Measurements from ENCODE around the gene SLC15A4. TPM values are rescaled to one million over a fixed set of nuclear protein-coding genes. Genes with fewer than 3 reads are reported as not detected.
A peak's percentile ranks its signal among the peaks of the same experiment; 100 is the strongest.

The SLC15A4 gene
- total RNA-seq, 3 donors from 2014 or later (not counting 1 experiment from before 2014, with no cell fraction given) = 176 to 306 (median 250) TPM

DNA sequence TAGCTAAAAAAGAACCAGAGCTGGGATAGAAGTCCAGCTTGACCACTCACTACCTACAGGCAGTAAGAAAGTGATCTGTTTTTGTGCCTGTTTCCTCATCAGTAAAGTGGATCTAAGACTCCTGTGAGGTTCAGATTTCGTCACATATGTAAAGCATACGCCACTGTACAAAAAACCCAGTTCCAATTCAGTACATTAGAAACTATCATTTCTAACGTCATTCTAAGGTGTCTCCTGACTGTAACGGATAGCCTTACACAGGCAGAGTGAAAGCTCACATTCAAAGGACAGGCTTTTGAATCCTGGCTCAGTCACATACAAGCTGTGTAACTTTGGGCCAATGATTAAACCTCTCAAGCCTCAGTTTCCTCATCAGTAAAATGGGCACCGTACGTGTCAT is 3.5 kb downstream of the SLC15A4 start:
- Histone ChIP-seq H3K27me3 (ENCODE audit: control insufficient read depth, insufficient read depth, low read length) (no peaks in the 10 kb centered on the region), H3K27ac (ENCODE audit: low read length) (peak overlapping the region; percentile 60), H3K9me3 (ENCODE audit: control insufficient read depth, insufficient read depth, low read length) (no peaks in the 10 kb centered on the region), H3K4me1 (ENCODE audit: control insufficient read depth, insufficient read depth, low read length) (peaks cover 77% of the 10 kb centered on the region), H3K4me3 (ENCODE audit: low read length) (no peak overlapping the region), H3K36me3 (ENCODE audit: control insufficient read depth, insufficient read depth, low read length) (no peaks in the 10 kb centered on the region)
- Mint-ChIP-seq H3K4me1 (peaks cover 60 to 74% of the 10 kb centered on the region in 2 donors), H3K4me3 (peak overlapping the region; percentile 98), H3K27ac (peak overlapping the region; percentile 99), H3K36me3 (peaks cover 6% of the 10 kb centered on the region), H3K27me3 (ENCODE audit: low read depth in 2 of 2) (no peaks in the 10 kb centered on the region), H3K9me3 (no peaks in the 10 kb centered on the region)
- WGBS (ENCODE audit: insufficient coverage) = 87% methylated on average over 6 of the region's 6 CpGs
- intact Hi-C loops (cut with micrococcal nuclease) = no loop called here
- no peak for ATAC-seq
- TF ChIP-seq, protein P1, sequence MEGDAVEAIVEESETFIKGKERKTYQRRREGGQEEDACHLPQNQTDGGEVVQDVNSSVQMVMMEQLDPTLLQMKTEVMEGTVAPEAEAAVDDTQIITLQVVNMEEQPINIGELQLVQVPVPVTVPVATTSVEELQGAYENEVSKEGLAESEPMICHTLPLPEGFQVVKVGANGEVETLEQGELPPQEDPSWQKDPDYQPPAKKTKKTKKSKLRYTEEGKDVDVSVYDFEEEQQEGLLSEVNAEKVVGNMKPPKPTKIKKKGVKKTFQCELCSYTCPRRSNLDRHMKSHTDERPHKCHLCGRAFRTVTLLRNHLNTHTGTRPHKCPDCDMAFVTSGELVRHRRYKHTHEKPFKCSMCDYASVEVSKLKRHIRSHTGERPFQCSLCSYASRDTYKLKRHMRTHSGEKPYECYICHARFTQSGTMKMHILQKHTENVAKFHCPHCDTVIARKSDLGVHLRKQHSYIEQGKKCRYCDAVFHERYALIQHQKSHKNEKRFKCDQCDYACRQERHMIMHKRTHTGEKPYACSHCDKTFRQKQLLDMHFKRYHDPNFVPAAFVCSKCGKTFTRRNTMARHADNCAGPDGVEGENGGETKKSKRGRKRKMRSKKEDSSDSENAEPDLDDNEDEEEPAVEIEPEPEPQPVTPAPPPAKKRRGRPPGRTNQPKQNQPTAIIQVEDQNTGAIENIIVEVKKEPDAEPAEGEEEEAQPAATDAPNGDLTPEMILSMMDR (IDR thresholded peaks at IDR 0.05) = no peak
- no peak for DNase-seq

DNA sequence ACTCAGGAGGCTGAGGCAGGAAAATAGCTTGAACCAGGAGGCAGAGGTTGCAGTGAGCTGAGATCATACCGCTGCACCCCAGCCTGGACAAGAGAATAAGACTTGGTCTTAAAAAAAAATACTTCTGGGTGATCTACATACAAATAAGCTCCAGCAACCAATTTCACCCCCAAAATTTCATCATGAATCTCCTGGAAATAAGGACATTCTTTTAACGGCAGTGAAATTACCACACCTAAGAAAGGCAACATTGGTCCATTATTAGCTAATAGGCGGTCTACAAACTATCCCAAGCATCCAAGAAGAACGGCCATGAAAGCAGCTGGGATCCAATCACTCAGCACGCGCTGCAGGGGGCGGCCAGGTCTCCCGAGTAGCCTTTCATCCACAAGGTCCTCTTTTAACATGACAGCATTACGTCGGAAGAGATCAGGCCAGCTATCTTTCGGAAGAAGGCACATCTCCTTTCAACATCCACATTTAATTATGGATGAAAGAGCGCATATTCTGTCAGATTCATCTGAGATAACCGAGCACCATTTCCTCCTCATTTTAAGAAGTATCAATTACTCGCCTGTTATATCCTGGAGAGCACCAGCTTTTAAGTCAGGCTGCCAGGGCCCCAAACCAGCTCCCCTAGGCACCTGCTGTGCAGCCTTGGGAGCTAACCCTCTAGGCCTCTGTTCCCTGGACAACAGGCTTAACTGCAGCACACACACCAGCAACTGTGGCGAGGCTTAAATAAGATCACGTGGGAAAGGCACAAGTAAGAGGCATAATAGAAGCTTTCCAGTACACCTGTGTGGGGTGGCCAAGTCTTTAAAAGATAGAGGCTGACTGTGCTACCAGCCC is 4.2 kb downstream of the SLC15A4 start:
- Mint-ChIP-seq H3K36me3 (peaks cover 8% of the 10 kb centered on the region), H3K27ac (peak overlapping the region; percentile 99), H3K9me3 (no peaks in the 10 kb centered on the region), H3K4me3 (peak overlapping the region; percentile 80), H3K27me3 (ENCODE audit: low read depth in 2 of 2) (no peaks in the 10 kb centered on the region), H3K4me1 (peaks cover 68 to 76% of the 10 kb centered on the region in 2 donors)
- Histone ChIP-seq H3K27me3 (ENCODE audit: control insufficient read depth, insufficient read depth, low read length) (no peaks in the 10 kb centered on the region), H3K4me3 (ENCODE audit: low read length) (no peak overlapping the region), H3K27ac (ENCODE audit: low read length) (peak overlapping the region; percentile 60), H3K9me3 (ENCODE audit: control insufficient read depth, insufficient read depth, low read length) (no peaks in the 10 kb centered on the region), H3K4me1 (ENCODE audit: control insufficient read depth, insufficient read depth, low read length) (peaks cover 81% of the 10 kb centered on the region), H3K36me3 (ENCODE audit: control insufficient read depth, insufficient read depth, low read length) (peaks cover under 1% of the 10 kb centered on the region)
- 91% methylated on average over 16 of the region's 16 CpGs for WGBS (ENCODE audit: insufficient coverage)
- intact Hi-C loops (cut with micrococcal nuclease) = no loop called here
- ATAC-seq (no peak), DNase-seq (no peak)
- TF ChIP-seq, protein P1 (IDR thresholded peaks at IDR 0.05) = no peak

DNA sequence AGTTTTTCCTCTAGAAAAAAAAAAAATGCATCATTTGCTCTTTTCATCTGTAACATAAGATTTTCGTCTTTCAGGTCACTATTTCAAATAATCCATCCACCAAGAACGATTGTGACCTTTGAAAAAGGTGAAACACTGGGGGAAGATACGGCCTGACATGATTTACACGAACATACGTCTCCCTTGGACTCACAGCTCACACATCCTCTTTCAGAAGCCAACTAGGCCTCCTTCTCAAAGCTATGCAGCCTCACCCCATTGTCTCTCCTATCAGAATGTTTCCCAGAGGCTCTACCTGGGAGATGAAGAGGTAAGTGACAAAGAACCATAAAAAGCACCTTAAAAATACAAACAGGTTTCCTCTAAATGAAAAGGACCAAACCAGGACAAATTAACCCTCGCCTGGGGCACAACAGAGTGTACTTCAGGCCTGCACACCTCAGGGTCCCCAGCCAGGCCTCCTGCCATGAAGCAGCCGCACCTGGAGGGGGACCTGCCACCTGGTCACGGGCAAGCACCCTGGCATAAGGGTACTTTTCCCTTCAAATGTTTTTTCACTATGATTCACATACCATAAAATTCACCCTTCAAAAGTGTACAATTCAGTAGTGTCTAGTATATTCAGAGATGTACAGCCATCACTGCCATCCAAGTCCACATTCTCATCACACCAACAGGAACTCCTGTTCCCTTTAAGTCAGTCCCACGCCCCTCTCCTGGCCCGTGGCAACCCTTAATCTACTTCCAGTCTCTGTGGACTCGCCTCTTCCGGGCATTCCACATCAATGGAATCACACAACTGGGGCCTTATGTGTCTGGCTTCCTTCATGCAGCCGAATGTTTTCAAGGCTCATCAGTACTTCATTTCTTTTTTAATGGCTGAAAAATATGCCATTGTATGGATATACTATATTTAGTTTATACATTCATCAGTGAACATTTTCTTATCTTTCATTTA is 5.4 kb downstream of the SLC15A4 start:
- no peak overlapping the region for H3K4me3 ChIP-seq (ENCODE audit: low read length)
- Mint-ChIP-seq H3K4me1 (peaks cover 79 to 87% of the 10 kb centered on the region in 2 donors), H3K36me3 (peaks cover 20% of the 10 kb centered on the region), H3K9me3 (no peaks in the 10 kb centered on the region), H3K27me3 (ENCODE audit: low read depth in 2 of 2) (no peaks in the 10 kb centered on the region), H3K4me3 (peak overlapping the region; percentile 80), H3K27ac (peak overlapping the region; percentile 99)
- H3K9me3 ChIP-seq (ENCODE audit: control insufficient read depth, insufficient read depth, low read length) = no peaks in the 10 kb centered on the region
- TF ChIP-seq, protein P1 (IDR thresholded peaks at IDR 0.05) = no peak
- ATAC-seq (no peak), DNase-seq (no peak)
- peaks cover 87% of the 10 kb centered on the region for H3K4me1 ChIP-seq (ENCODE audit: control insufficient read depth, insufficient read depth, low read length)
- H3K36me3 ChIP-seq (ENCODE audit: control insufficient read depth, insufficient read depth, low read length) = peaks cover 9% of the 10 kb centered on the region
- intact Hi-C loops (cut with micrococcal nuclease) = no loop called here
- WGBS (ENCODE audit: insufficient coverage) = 65% methylated on average over 13 of the region's 13 CpGs
- no peaks in the 10 kb centered on the region for H3K27me3 ChIP-seq (ENCODE audit: control insufficient read depth, insufficient read depth, low read length)
- H3K27ac ChIP-seq (ENCODE audit: low read length) = peak overlapping the region; percentile 97

All from natural killer cell (primary cell).